Smooth muscle cell (in vitro differentiated cells): Measurements from ENCODE around the gene HPS4. TPM values are rescaled to one million over a fixed set of nuclear protein-coding genes. Genes with fewer than 3 reads are reported as not detected.

Source experiments
- DNase-seq: peaks from one replicate; lab custom pipeline; 2025; ENCODE audit not compliant: unreplicated experiment; lab: John Stamatoyannopoulos, UW
- H2AFZ ChIP-seq: fragments of 200-600 bp; sonication (generic); 2 replicates; pipeline ENCODE4 v1.6.0; 2016; ENCODE audit warnings: antibody characterized with exemption, low read depth, mild to moderate bottlenecking
- H3F3A ChIP-seq: fragments of 200-600 bp; sonication (generic); 2 replicates; pipeline ENCODE4 v1.6.0; 2017; ENCODE audit warnings: antibody characterized with exemption, low read depth
- H3K27ac ChIP-seq: fragments of 200-600 bp; sonication (generic); 2 replicates; pipeline ENCODE4 v1.5.1; 2016; ENCODE audit warnings: low read depth, mild to moderate bottlenecking
- H3K27me3 ChIP-seq: fragments of 200-600 bp; sonication (generic); 2 replicates; pipeline ENCODE4 v1.6.1; 2016; ENCODE audit warnings: low read depth, mild to moderate bottlenecking
- H3K36me3 ChIP-seq: fragments of 200-600 bp; sonication (generic); 2 replicates; pipeline ENCODE4 v1.5.1; 2016; ENCODE audit warnings: low read depth
- H3K4me1 ChIP-seq: fragments of 200-600 bp; sonication (generic); 2 replicates; pipeline ENCODE4 v1.5.1; 2016; ENCODE audit warnings: low read depth
- H3K4me2 ChIP-seq: fragments of 200-600 bp; sonication (generic); 2 replicates; pipeline ENCODE4 v1.6.0; 2016; ENCODE audit warnings: mild to moderate bottlenecking
- H3K4me3 ChIP-seq: fragments of 200-600 bp; sonication (generic); 2 replicates; pipeline ENCODE4 v1.5.1; 2016; ENCODE audit warnings: mild to moderate bottlenecking
- H3K79me2 ChIP-seq: fragments of 200-600 bp; sonication (generic); 2 replicates; pipeline ENCODE4 v1.6.0; 2016; ENCODE audit warnings: low read depth, mild to moderate bottlenecking
- H3K9ac ChIP-seq: fragments of 200-600 bp; sonication (generic); 2 replicates; pipeline ENCODE4 v1.6.0; 2016; ENCODE audit warnings: low read depth
- H3K9me3 ChIP-seq: fragments of 200-600 bp; sonication (generic); replicated peaks from 2 replicates; pipeline ENCODE4 v1.5.1; 2016; ENCODE audit warnings: low read depth
- H4K20me1 ChIP-seq: fragments of 200-600 bp; sonication (generic); 2 replicates; pipeline ENCODE4 v1.6.0; 2016; ENCODE audit warnings: low read depth
- CTCF ChIP-seq: fragments of 200-600 bp; sonication (generic); IDR thresholded peaks from 2 replicates; pipeline ENCODE4 v1.5.1; 2017; ENCODE audit warnings: borderline replicate concordance, mild to moderate bottlenecking, antibody characterized with exemption; ENCODE audit not compliant: insufficient read depth, poor library complexity, severe bottlenecking
- WGBS: methylation state at CpG from one replicate; pipeline ENCODE4 v1.1.7; 2016; ENCODE audit warnings: low lambda C conversion rate; 5-methylcytosine and 5-hydroxymethylcytosine counted together
- polyA plus RNA-seq: library from polyadenylated mRNA; unstranded; fragments of >200 nt; fragmentation: Nextera tagmentation; extraction: Ambion mirVana; gene quantifications from 2 replicates; pipeline ENCODE4 v1.2.1, GENCODE V29; 2016
- total RNA-seq: library from RNA; depleted of rRNA; stranded (reverse); fragments of >200 nt; gene quantifications from 2 replicates; pipeline ENCODE4 v1.2.3, GENCODE V29; 2014

HPS4 gene
- total and polyA plus RNA-seq, 2 experiments from 2014 or later = 18.2 to 46.3 TPM

- Histone ChIP-seq H3K4me1 (no peaks in the 10 kb centered on the region), H3K27me3 (no peaks in the 10 kb centered on the region), H3K79me2 (no peaks in the 10 kb centered on the region), H3K4me3 (no peak overlapping the region), H3K27ac (peak overlapping the region; percentile 90), H3K9me3 (no peaks in the 10 kb centered on the region), H4K20me1 (no peaks in the 10 kb centered on the region), H3F3A (no peaks in the 10 kb centered on the region), H3K9ac (no peak overlapping the region), H3K36me3 (peaks cover 30% of the 10 kb centered on the region), H2AFZ (no peak overlapping the region), H3K4me2 (no peak overlapping the region)
- no peak for DNase-seq
- 95% methylated on average over 25 of the region's 25 CpGs for WGBS
- no peak for TF ChIP-seq CTCF
Observed at GRCh38 chr22:26499188-26499703, 15.7 kb upstream of the HPS4 start.

GRCh38 chr22:26496456-26496855 lies 12.9 kb upstream of the HPS4 start:
- peak overlapping the region; percentile 70 for H3K27ac ChIP-seq
- WGBS = 53% methylated on average over 4 of the region's 4 CpGs
- H3K4me1 ChIP-seq = no peaks in the 10 kb centered on the region
- H3K4me2 ChIP-seq = no peak overlapping the region
- H3K36me3 ChIP-seq = peaks cover 28% of the 10 kb centered on the region
- H3K27me3 ChIP-seq = no peaks in the 10 kb centered on the region
- no peak for TF ChIP-seq CTCF
- no peaks in the 10 kb centered on the region for H3K9me3 ChIP-seq
- DNase-seq = no peak
- H3K9ac ChIP-seq = no peak overlapping the region
- H2AFZ ChIP-seq = no peak overlapping the region
- no peaks in the 10 kb centered on the region for H3K79me2 ChIP-seq
- H4K20me1 ChIP-seq = no peaks in the 10 kb centered on the region
- no peaks in the 10 kb centered on the region for H3F3A ChIP-seq
- H3K4me3 ChIP-seq = no peak overlapping the region

- no peak overlapping the region for H2AFZ ChIP-seq
- H3K9me3 ChIP-seq = no peaks in the 10 kb centered on the region
- no peak overlapping the region for H3K4me3 ChIP-seq
- H3K9ac ChIP-seq = no peak overlapping the region
- no peaks in the 10 kb centered on the region for H3K27me3 ChIP-seq
- H3K4me1 ChIP-seq = no peaks in the 10 kb centered on the region
- no peaks in the 10 kb centered on the region for H3F3A ChIP-seq
- no peak for TF ChIP-seq CTCF
- H3K27ac ChIP-seq = peak overlapping the region; percentile 91
- H3K36me3 ChIP-seq = peaks cover 32% of the 10 kb centered on the region
- H4K20me1 ChIP-seq = no peaks in the 10 kb centered on the region
- no peak for DNase-seq
- no peaks in the 10 kb centered on the region for H3K79me2 ChIP-seq
- H3K4me2 ChIP-seq = no peak overlapping the region
Observed at GRCh38 chr22:26494506-26494905, 10.9 kb upstream of the HPS4 start.

GRCh38 chr22:26492220-26492619 lies 8.6 kb upstream of the HPS4 start:
- 94% methylated on average over 9 of the region's 9 CpGs for WGBS
- Histone ChIP-seq H2AFZ (no peak overlapping the region), H3K9me3 (no peaks in the 10 kb centered on the region), H4K20me1 (no peaks in the 10 kb centered on the region), H3K4me2 (no peak overlapping the region), H3K4me3 (no peak overlapping the region), H3K27ac (no peak overlapping the region), H3K79me2 (peaks cover 3% of the 10 kb centered on the region), H3F3A (no peaks in the 10 kb centered on the region), H3K9ac (no peak overlapping the region), H3K36me3 (peaks cover 30% of the 10 kb centered on the region), H3K27me3 (no peaks in the 10 kb centered on the region), H3K4me1 (no peaks in the 10 kb centered on the region)
- DNase-seq = no peak
- TF ChIP-seq CTCF = no peak
